ENCODE data around the gene ZBP1.

ZBP1 gene

GRCh38 chr20:57576617-57577550, 43.3 kb downstream of the ZBP1 start:
- TF ChIP-seq POU2F2 (IDR thresholded peaks at IDR 0.05; ENCODE audit: low read depth, low read length) = no peak
- TF ChIP-seq TAF1 (IDR thresholded peaks at IDR 0.05; ENCODE audit: low read depth, low read length) = no peak
- TF ChIP-seq POLR2AphosphoS5 (IDR thresholded peaks at IDR 0.05; ENCODE audit: low read depth, low read length) = no peak
- TF ChIP-seq POLR2A (IDR thresholded peaks at IDR 0.05; ENCODE audit: low read depth, low read length) = no peak
- no peak for TF ChIP-seq SPI1 (IDR thresholded peaks at IDR 0.05; ENCODE audit: low read depth, low read length)
- TF ChIP-seq PAX5 (IDR thresholded peaks at IDR 0.05; ENCODE audit: insufficient read depth, low read length, severe bottlenecking) = no peak
- FAIRE-seq (no peak), DNase-seq (ENCODE audit: insufficient read length, low spot score) (no peak)

GRCh38 chr20:57576002-57576401, 44.2 kb downstream of the ZBP1 start:
- TF ChIP-seq TAF1 (IDR thresholded peaks at IDR 0.05; ENCODE audit: low read depth, low read length) = no peak
- DNase-seq (ENCODE audit: insufficient read length, low spot score) (no peak), FAIRE-seq (no peak)

GRCh38 chr20:57574954-57575353, 45.3 kb downstream of the ZBP1 start:
- no peak for DNase-seq (ENCODE audit: insufficient read length, low spot score)
- no peak for TF ChIP-seq SPI1 (IDR thresholded peaks at IDR 0.05; ENCODE audit: low read depth, low read length)
- no peak for TF ChIP-seq PAX5 (IDR thresholded peaks at IDR 0.05; ENCODE audit: insufficient read depth, low read length, severe bottlenecking)
- TF ChIP-seq POLR2AphosphoS5 (IDR thresholded peaks at IDR 0.05; ENCODE audit: low read depth, low read length) = no peak
- TF ChIP-seq POU2F2 (IDR thresholded peaks at IDR 0.05; ENCODE audit: low read depth, low read length) = no peak
- no peak for TF ChIP-seq TAF1 (IDR thresholded peaks at IDR 0.05; ENCODE audit: low read depth, low read length)
- no peak for TF ChIP-seq POLR2A (IDR thresholded peaks at IDR 0.05; ENCODE audit: low read depth, low read length)
- FAIRE-seq = no peak

GRCh38 chr20:57573894-57574293, 46.3 kb downstream of the ZBP1 start:
- TF ChIP-seq POU2F2 (IDR thresholded peaks at IDR 0.05; ENCODE audit: low read depth, low read length) (no peak), SPI1 (IDR thresholded peaks at IDR 0.05; ENCODE audit: low read depth, low read length) (no peak), PAX5 (IDR thresholded peaks at IDR 0.05; ENCODE audit: insufficient read depth, low read length, severe bottlenecking) (no peak), TAF1 (IDR thresholded peaks at IDR 0.05; ENCODE audit: low read depth, low read length) (no peak), POLR2A (IDR thresholded peaks at IDR 0.05; ENCODE audit: low read depth, low read length) (no peak), POLR2AphosphoS5 (IDR thresholded peaks at IDR 0.05; ENCODE audit: low read depth, low read length) (no peak)
- no peak for FAIRE-seq
- no peak for DNase-seq (ENCODE audit: insufficient read length, low spot score)

- TF ChIP-seq POLR2AphosphoS5 (IDR thresholded peaks at IDR 0.05; ENCODE audit: low read depth, low read length) = no peak
- no peak for TF ChIP-seq POU2F2 (IDR thresholded peaks at IDR 0.05; ENCODE audit: low read depth, low read length)
- no peak for TF ChIP-seq PAX5 (IDR thresholded peaks at IDR 0.05; ENCODE audit: insufficient read depth, low read length, severe bottlenecking)
- TF ChIP-seq POLR2A (IDR thresholded peaks at IDR 0.05; ENCODE audit: low read depth, low read length) = no peak
- no peak for TF ChIP-seq SPI1 (IDR thresholded peaks at IDR 0.05; ENCODE audit: low read depth, low read length)
- no peak for TF ChIP-seq TAF1 (IDR thresholded peaks at IDR 0.05; ENCODE audit: low read depth, low read length)
Observed at GRCh38 chr20:57573242-57573641, 47.0 kb downstream of the ZBP1 start.

GRCh38 chr20:57571782-57572416, 48.3 kb downstream of the ZBP1 start:
- DNase-seq (ENCODE audit: insufficient read length, low spot score) (no peak), FAIRE-seq (no peak)
- no peak for TF ChIP-seq TAF1 (IDR thresholded peaks at IDR 0.05; ENCODE audit: low read depth, low read length)
- no peak for TF ChIP-seq POLR2AphosphoS5 (IDR thresholded peaks at IDR 0.05; ENCODE audit: low read depth, low read length)
- TF ChIP-seq POU2F2 (IDR thresholded peaks at IDR 0.05; ENCODE audit: low read depth, low read length) = no peak
- no peak for TF ChIP-seq POLR2A (IDR thresholded peaks at IDR 0.05; ENCODE audit: low read depth, low read length)
- TF ChIP-seq SPI1 (IDR thresholded peaks at IDR 0.05; ENCODE audit: low read depth, low read length) = no peak
- TF ChIP-seq PAX5 (IDR thresholded peaks at IDR 0.05; ENCODE audit: insufficient read depth, low read length, severe bottlenecking) = no peak

More at GRCh38 chr20:57573242-57573641, 47.0 kb downstream of the ZBP1 start:
- no peak for FAIRE-seq
- no peak for DNase-seq (ENCODE audit: insufficient read length, low spot score)

- FAIRE-seq = no peak
- TF ChIP-seq SPI1 (IDR thresholded peaks at IDR 0.05; ENCODE audit: low read depth, low read length) (no peak), TAF1 (IDR thresholded peaks at IDR 0.05; ENCODE audit: low read depth, low read length) (no peak), POLR2A (IDR thresholded peaks at IDR 0.05; ENCODE audit: low read depth, low read length) (no peak), POU2F2 (IDR thresholded peaks at IDR 0.05; ENCODE audit: low read depth, low read length) (no peak), PAX5 (IDR thresholded peaks at IDR 0.05; ENCODE audit: insufficient read depth, low read length, severe bottlenecking) (no peak), POLR2AphosphoS5 (IDR thresholded peaks at IDR 0.05; ENCODE audit: low read depth, low read length) (no peak)
- DNase-seq (ENCODE audit: insufficient read length, low spot score) = no peak
Observed at GRCh38 chr20:57570920-57571319, 49.3 kb downstream of the ZBP1 start.

GRCh38 chr20:57570145-57570850, 49.9 kb downstream of the ZBP1 start:
- DNase-seq (ENCODE audit: insufficient read length, low spot score) (no peak), FAIRE-seq (no peak)
- TF ChIP-seq TAF1 (IDR thresholded peaks at IDR 0.05; ENCODE audit: low read depth, low read length) (no peak), PAX5 (IDR thresholded peaks at IDR 0.05; ENCODE audit: insufficient read depth, low read length, severe bottlenecking) (no peak), POU2F2 (IDR thresholded peaks at IDR 0.05; ENCODE audit: low read depth, low read length) (no peak), POLR2A (IDR thresholded peaks at IDR 0.05; ENCODE audit: low read depth, low read length) (no peak), POLR2AphosphoS5 (IDR thresholded peaks at IDR 0.05; ENCODE audit: low read depth, low read length) (no peak), SPI1 (IDR thresholded peaks at IDR 0.05; ENCODE audit: low read depth, low read length) (no peak)

GRCh38 chr20:57568960-57569359, 51.3 kb downstream of the ZBP1 start:
- no peak for DNase-seq (ENCODE audit: insufficient read length, low spot score)
- no peak for FAIRE-seq
- TF ChIP-seq TAF1 (IDR thresholded peaks at IDR 0.05; ENCODE audit: low read depth, low read length) (no peak), PAX5 (IDR thresholded peaks at IDR 0.05; ENCODE audit: insufficient read depth, low read length, severe bottlenecking) (no peak), POLR2A (IDR thresholded peaks at IDR 0.05; ENCODE audit: low read depth, low read length) (no peak), SPI1 (IDR thresholded peaks at IDR 0.05; ENCODE audit: low read depth, low read length) (no peak), POU2F2 (IDR thresholded peaks at IDR 0.05; ENCODE audit: low read depth, low read length) (no peak), POLR2AphosphoS5 (IDR thresholded peaks at IDR 0.05; ENCODE audit: low read depth, low read length) (no peak)

Measured in GM12891 (cell line).